GM19193 (cell line): ENCODE results near the gene PKN1.

Experiments used
- POLR2A ChIP-seq: IDR thresholded peaks from 4 replicates; pipeline ENCODE4 v1.6.1; 2011; ENCODE audit not compliant: insufficient read depth, insufficient read length; ENCODE audit errors: extremely low read depth

PKN1 gene

GRCh38 chr19:14414926-14415690 lies 18.0 kb upstream of the PKN1 start:
- no peak for TF ChIP-seq POLR2A

- no peak for TF ChIP-seq POLR2A
These were observed 16.3 kb upstream of the PKN1 start for GRCh38 chr19:14416817-14417231.

- no peak for TF ChIP-seq POLR2A
These were observed 14.3 kb upstream of the PKN1 start for GRCh38 chr19:14418856-14419105.

GRCh38 chr19:14419106-14419813 lies 13.8 kb upstream of the PKN1 start, which contains the start of gene DDX39A:
Gene DDX39A, minus strand, starts transcription at chr19:14419341. Its CDS starts 6,121 bp downstream, at chr19:14413220.
- peak; percentile 87 for TF ChIP-seq POLR2A

- no peak for TF ChIP-seq POLR2A
These were observed 7.4 kb upstream of the PKN1 start for GRCh38 chr19:14425696-14426138.

- no peak for TF ChIP-seq POLR2A
These were observed 5.6 kb upstream of the PKN1 start for GRCh38 chr19:14427461-14427860.

- TF ChIP-seq POLR2A, result no peak
These were observed 4.2 kb upstream of the PKN1 start for GRCh38 chr19:14428882-14429416.

GRCh38 chr19:14430712-14431111 lies 2.4 kb upstream of the PKN1 start:
- TF ChIP-seq POLR2A, result no peak

GRCh38 chr19:14433554-14434501 lies 722 bp downstream of the PKN1 start:
- TF ChIP-seq POLR2A, result no peak

GRCh38 chr19:14434543-14435319 lies 1.6 kb downstream of the PKN1 start:
- no peak for TF ChIP-seq POLR2A

- TF ChIP-seq POLR2A, result no peak
These were observed 2.4 kb downstream of the PKN1 start for GRCh38 chr19:14435320-14436050.

- TF ChIP-seq POLR2A, result no peak
These were observed 4.6 kb downstream of the PKN1 start for GRCh38 chr19:14437578-14438140.

GRCh38 chr19:14439014-14439413 lies 5.9 kb downstream of the PKN1 start:
- TF ChIP-seq POLR2A, result no peak

GRCh38 chr19:14440049-14440448 lies 6.9 kb downstream of the PKN1 start:
- peak; percentile 77 for TF ChIP-seq POLR2A
